NCI-H510A treated with DMSO at 0.1 percent for 48 hours (cell line): Measurements from ENCODE around the gene UNK.
"Not testable (repeated sequence)": the region's sequence is repeated elsewhere in the genome, so short reads cannot be mapped to it uniquely, and the experiment has no call there.

Source experiments
- DNase-seq: peaks from one replicate; lab custom pipeline; 2025; lab: John Stamatoyannopoulos, UW

The UNK gene

DNA sequence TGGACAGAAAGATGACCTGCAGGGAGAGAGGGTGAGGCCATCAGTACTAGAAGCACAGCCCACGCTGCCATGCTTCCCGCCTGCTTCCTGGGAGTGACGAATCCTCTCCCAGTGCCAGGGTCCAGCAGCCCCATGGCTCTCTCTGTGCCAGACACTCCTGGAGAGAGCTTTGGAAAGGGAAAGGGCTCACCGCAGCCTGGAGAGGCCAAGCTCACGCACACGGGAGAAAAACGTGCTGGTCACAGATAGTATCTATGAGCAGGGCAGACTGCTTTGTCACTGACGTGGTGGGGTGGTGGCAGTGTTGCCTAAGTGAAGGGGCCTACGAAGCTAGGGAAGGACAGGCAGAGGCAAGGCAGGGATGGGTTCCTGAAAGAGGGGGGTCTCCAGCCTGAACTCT, 65.1 kb downstream of the UNK start:
- DNase-seq, result no peak

DNA sequence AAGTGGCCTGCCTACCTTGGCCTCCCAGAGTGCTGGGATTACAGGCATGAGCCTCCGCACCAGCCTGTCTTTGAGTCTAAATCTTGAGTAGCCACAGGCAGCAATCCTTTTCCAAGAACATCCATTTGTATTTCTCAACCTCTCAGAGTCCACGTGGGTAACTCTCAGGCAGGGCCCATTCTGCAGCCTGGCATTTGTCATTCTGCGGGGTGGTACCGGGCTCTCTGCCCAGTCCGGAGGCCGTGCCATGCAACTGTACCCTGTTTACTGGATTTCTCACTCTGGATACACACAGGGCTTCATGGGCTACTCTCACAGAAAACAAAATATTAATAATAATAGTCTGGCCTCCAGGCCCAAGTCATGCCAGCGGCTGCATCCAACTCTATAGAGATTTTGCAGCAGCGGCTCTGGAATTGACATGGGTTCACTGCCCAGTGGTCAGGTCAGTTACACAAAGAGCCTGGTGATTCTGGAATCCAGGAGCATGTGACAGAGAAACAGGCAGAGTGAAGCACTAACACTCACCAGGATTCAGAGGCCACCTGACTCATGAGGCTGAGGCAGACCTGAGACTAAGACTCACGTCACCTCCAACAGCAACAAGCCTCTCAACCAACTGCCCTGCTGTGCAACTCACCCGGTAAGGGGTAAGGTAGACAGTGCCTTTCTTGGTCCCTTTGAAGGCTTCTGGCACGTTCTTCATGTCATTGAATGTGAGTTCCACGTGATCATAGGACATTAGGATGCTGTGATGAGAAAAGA, 66.5 kb downstream of the UNK start:
- DNase-seq, result no peak

GRCh38 chr17:75851693-75851991, 67.0 kb downstream of the UNK start:
- not testable (repeated sequence) for DNase-seq

- no peak for DNase-seq
These were observed 68.8 kb downstream of the UNK start for GRCh38 chr17:75853433-75853832.

GRCh38 chr17:75854101-75854748, 69.6 kb downstream of the UNK start:
- DNase-seq, result no peak

DNA sequence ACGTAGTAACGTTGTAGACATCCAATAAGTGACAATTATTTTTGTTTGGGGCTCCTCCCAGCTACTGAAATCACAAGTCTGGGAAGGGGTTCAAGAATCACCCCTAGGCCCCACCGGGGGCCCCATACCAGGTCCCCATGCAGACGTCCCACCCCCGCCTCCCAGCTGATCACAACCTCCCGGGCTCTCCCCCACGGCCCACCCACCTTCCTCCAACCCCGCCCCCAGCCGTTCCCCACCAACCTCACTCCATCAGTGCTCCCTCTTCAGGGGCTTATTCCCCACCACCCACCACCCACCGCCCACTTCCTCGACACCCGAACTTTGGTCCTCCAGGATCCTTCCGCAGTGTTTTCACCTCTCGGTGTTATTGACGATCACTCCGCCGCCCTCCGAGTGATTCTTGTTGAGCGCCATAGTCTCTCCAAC, 70.3 kb downstream of the UNK start:
- no peak for DNase-seq

DNA sequence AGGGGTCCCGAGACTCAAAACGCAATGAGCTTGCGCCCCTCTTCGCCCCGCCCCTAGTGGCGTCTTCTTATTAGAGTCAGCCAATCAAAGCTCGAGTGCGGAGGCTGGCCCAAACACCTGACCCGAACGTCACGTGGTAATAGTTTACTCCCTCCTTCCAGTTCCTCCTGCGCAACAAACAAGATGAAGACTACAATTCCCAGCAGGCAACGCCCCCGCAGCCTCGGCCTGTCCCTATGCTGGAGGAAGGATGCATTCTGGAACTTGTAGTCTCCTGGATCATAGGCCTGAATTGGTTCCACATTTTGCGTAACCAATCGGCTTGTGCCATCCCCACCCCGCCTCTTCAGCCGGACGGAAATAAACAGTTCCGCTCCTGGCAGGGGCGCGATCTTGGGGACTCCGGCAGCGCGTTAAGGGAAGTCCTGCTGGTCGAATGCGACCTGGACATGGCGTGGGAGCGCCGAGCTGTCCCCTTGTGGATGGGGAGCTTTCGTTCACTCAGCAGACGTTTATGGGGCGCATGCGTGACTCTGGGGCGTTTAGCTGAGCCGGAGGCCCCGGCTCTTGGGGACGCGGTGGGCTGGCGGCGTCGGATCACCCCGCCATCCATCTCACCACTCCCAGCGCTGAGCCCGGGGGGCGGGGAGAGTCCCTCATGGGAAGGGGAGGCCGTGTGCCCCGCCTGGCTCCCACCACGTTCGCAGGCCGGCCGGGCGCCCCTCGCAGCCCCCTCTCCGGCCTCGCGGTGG, 70.9 kb downstream of the UNK start, which contains the start of gene WBP2:
WBP2 (minus strand) TSS at position 26 of the 752 bp plus-strand sequence. CDS start 38 bp downstream, outside the sequence.
- peak; percentile 99 for DNase-seq

DNA sequence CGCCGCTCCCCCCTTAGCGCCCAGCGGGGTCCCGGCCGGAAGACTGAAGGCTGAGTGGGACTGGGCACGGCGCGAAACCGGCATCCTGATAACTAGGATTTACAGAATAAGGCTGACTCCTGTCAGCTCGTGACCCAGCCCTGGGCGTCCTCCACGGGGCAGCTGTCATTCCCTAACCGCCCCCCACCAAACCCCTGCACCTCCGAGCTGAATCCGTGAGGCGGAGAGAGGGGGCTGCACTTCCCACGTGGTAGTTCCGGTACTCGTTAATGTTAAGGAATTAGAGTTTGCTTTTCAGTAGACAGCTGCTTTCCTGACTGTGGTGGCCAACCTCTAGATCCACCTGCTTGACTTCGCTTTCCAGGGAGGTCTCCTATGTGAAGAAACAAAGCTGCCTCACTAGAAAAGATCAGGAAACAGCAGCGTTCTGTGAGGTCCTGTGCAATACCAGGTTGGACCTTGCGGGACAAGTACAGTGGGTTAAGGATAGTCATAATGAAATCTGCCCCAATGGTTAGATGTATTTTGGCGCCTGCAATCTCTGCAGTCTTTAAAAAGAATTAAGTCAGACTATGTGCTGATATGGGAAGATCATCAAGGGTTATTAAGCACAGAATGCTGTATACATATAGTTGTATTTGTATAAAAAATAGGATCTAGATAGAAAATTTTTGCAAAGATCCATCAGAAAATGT, 71.6 kb downstream of the UNK start:
- peak; percentile 14 for DNase-seq

- not testable (repeated sequence) for DNase-seq
These were observed 74.8 kb downstream of the UNK start for GRCh38 chr17:75859358-75859757.

GRCh38 chr17:75861927-75862317, 77.3 kb downstream of the UNK start:
- no peak for DNase-seq

DNA sequence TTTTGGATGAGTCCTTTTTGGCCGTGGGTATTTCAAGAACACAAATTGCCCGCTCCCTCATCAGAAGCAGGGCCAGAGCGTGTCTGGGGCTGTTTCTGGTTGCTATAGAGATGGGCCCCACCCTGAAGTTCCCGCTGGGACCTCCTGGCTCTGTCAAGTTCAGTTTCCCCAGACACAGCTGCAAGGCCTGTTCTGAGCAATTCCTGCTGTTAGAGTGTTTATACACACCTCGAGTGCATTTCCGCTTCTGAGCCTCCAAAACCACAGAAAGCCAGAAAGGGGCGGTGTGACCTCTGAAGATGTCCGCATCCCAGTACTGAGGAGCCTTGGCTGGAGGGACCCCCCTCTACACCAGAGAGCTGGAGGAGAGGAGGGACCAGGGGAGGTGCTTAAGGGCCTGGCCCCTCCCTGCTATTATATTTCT, 79.9 kb downstream of the UNK start:
- DNase-seq, result peak; percentile 41

DNA sequence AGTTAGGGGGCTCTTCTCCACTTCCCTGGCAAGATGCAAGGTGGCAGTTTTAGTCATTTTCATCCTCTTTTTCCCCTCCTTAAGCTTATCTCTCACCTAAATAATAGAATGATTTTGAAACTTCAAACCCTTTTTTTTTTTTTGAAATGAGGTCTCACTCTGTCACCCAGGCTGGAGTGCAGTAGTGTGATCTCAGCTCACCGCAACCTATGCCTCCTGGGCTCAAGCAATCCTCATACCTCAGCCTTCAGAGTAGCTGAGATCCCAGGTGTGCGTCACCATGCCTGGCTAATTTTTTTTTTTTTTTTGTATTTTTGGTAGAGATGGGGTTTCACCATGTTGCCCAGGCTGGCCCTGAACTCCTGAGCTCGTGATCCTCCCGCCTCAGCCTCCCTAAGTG, 80.3 kb downstream of the UNK start:
- not testable (repeated sequence) for DNase-seq

DNA sequence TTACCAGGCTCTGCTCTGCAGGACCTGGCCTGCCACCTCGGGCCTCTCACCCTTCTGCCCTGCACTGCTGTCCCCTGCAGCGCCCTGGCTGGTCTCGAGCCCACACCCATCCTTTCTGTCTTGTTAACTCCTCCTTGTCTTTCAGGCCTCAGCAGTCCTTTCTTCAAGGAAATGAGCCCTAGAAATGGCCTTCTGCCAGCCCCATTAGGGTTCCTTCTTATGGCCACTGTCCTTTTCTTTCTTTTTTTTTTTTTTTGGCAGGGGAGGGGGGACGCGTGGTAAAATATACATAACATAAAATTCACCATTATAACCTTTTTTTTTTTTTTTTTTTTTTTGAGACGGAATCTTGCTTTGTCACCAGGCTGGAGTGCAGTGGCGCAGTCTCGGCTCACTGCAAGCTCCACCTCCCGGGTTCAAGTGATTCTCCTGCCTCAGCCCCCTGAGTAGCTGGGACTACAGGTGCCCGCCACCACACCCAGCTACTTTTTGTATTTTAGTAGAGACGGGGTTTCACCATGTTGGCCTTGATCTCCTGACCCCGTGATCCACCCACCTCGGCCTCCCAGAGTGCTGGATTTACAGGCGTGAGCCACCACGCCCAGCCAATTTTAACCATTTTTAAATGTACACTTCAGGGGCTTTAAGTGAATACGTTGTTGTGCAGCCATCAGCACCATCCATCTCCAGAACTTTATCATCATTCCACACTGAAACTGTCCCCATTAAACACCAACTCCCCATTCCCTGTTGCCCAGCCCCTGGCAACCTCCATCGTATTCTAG, 81.0 kb downstream of the UNK start:
- DNase-seq, result not testable (repeated sequence)

GRCh38 chr17:75868730-75869281, 84.2 kb downstream of the UNK start:
- DNase-seq, result not testable (repeated sequence)

DNA sequence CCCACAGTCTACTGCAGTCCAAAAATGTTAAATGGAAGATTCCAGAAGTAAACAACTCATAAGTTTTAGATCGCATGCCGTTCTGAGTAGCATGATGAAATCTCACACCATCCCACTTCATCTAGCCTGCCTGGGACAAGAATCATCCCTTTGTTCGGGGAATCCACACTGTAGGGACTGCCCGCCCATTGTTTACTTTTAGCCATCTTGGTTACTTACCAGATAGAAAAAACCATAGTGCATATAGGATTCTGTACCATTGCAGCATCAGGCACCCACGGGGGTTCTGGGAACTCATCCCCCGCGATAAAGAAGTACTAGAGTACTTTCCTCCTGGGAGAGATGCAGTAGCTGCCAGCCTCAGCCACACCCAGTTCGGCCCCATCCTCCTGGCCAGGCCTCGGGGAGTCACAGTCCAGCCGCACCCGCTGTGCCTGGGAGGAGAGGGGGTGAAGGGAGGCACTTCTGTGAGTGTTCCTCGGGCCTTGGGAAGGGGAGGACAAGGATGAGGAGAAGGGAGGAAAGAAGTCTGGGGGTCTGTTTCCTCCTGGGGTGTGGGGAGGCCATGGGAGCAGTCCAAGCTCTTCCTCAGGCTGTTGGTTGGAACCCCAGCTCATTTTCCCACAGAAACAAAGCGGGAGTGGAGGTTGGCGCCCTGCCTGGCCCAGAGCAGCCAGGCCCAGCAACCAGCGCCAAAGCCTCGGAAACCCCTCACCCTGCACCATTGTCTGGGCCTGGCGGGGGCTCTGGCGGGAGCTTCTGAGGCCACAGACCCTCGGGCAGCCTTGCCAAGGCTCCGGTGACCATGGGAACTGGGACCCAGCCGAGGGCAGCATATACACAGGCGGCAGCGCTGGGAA, 84.9 kb downstream of the UNK start:
- no peak for DNase-seq

DNA sequence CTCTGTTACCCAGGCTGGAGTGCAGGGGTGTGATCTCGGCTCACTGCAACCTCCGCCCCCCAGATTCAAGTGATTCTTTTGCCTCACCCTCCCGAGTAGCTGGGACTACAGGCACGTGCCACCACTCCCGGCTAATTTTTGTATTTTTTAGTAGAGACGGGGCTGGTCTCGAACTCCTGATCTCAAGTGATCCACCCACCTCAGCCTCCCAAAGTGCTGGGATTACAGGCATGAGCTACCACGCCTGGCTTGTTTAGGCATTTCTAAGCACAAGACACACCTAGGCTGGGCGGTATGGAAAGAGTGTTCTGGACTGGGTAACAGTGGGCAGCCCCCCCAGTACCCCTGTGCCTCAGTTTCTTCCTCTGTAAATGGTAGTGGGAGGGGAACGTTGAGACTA, 85.6 kb downstream of the UNK start:
- DNase-seq, result not testable (repeated sequence)

GRCh38 chr17:75872434-75873351, 88.1 kb downstream of the UNK start:
- DNase-seq, result no peak

DNA sequence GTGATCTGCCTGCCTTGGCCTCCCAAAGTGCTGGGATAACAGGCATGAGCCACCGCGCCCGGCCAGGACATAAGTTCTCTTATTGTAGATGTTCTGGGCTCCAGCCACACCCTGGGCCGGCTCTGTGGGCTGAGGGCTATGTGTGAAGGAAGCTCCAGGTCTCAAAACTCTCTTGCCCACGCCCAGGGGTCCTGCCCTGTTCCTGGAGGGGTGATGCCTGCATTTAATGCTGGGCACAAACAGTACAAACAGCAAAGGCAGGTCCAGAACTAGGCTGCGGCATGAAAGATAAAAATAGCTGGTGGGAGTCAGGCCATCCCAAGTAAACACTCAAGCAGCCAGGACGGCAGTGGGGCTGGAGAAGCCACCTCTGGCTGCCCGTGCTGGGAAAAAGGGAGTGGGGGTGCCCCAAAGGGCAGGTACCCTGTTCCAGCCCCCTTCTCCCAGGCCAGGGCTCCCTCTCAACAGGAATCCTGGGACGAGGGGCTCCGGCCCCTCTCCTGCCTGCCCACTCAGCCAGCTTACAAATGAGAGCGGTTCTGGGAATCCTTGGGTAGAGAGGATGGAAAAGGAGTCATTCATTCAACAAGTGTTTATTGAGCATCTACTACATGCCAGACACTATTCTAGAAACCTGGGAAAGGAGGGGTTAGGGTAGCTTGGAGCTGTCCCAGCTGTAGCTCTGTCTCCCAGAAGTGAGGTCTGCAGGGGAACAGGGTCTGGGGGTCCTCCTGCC, 89.1 kb downstream of the UNK start:
- no peak for DNase-seq
